Mesothelial cell of epicardium (in vitro differentiated cells): ENCODE measurements around the gene TRAF3. TPM values are rescaled to one million over a fixed set of nuclear protein-coding genes. Genes with fewer than 3 reads are reported as not detected.

Source experiments
- DNase-seq, 2 experiments: peaks; one replicate each; pipeline ENCODE4 v3.0.0; 2021; ENCODE audit warnings: low spot score in 2 of 2; ENCODE audit not compliant: unreplicated experiment in 2 of 2
- H3K27ac Mint-ChIP-seq: 2 replicates; pipeline ENCODE4 v1.8.0; 2021; ENCODE audit warnings: mixed read lengths
- H3K27me3 Mint-ChIP-seq: 2 replicates; pipeline ENCODE4 v1.8.0; 2021; ENCODE audit warnings: low read depth, mixed read lengths
- H3K36me3 Mint-ChIP-seq: 2 replicates; pipeline ENCODE4 v1.8.0; 2021; ENCODE audit warnings: mixed read lengths
- H3K4me1 Mint-ChIP-seq: 2 replicates; pipeline ENCODE4 v1.8.0; 2021; ENCODE audit warnings: mixed read lengths
- H3K4me3 Mint-ChIP-seq: 2 replicates; pipeline ENCODE4 v1.8.0; 2021; ENCODE audit warnings: mild to moderate bottlenecking, moderate library complexity, mixed read lengths
- H3K9me3 Mint-ChIP-seq: 2 replicates; pipeline ENCODE4 v1.8.0; 2021; ENCODE audit warnings: mixed read lengths
- CTCF ChIP-seq: fragments of 200-600 bp; sonication (generic); IDR thresholded peaks from one replicate; pipeline ENCODE4 v1.5.0; 2021; ENCODE audit warnings: antibody characterized with exemption; ENCODE audit not compliant: unreplicated experiment
- total RNA-seq: library from RNA; stranded (reverse); gene quantifications from 3 replicates; pipeline ENCODE4 v1.2.1, GENCODE V29; 2021

Gene TRAF3
- total RNA-seq, 1 donor from 2014 or later = 26.4 TPM

- TF ChIP-seq CTCF = no peak
- Mint-ChIP-seq H3K27ac (no peak overlapping the region), H3K27me3 (no peaks in the 10 kb centered on the region), H3K4me3 (no peak overlapping the region), H3K9me3 (no peaks in the 10 kb centered on the region), H3K4me1 (no peaks in the 10 kb centered on the region), H3K36me3 (peaks cover 30% of the 10 kb centered on the region)
- DNase-seq = no peak
These were observed 175.9 kb downstream of the TRAF3 start for GRCh38 chr14:102953100-102953499.

- no peak for DNase-seq
- no peaks in the 10 kb centered on the region for H3K9me3 Mint-ChIP-seq
- H3K4me3 Mint-ChIP-seq = no peak overlapping the region
- no peak overlapping the region for H3K27ac Mint-ChIP-seq
- TF ChIP-seq CTCF = no peak
- no peaks in the 10 kb centered on the region for H3K27me3 Mint-ChIP-seq
- H3K36me3 Mint-ChIP-seq = peaks cover 35% of the 10 kb centered on the region
- no peaks in the 10 kb centered on the region for H3K4me1 Mint-ChIP-seq
These were observed 177.0 kb downstream of the TRAF3 start for GRCh38 chr14:102954081-102954789.

- peaks cover 37% of the 10 kb centered on the region for H3K36me3 Mint-ChIP-seq
- no peak for TF ChIP-seq CTCF
- no peaks in the 10 kb centered on the region for H3K9me3 Mint-ChIP-seq
- no peak for DNase-seq
- H3K27me3 Mint-ChIP-seq = no peaks in the 10 kb centered on the region
- H3K27ac Mint-ChIP-seq = no peak overlapping the region
- H3K4me3 Mint-ChIP-seq = no peak overlapping the region
- H3K4me1 Mint-ChIP-seq = no peaks in the 10 kb centered on the region
These were observed 178.6 kb downstream of the TRAF3 start for GRCh38 chr14:102955636-102956408.

GRCh38 chr14:102957222-102957621 lies 180.0 kb downstream of the TRAF3 start:
- no peaks in the 10 kb centered on the region for H3K4me1 Mint-ChIP-seq
- H3K36me3 Mint-ChIP-seq = peaks cover 33% of the 10 kb centered on the region
- DNase-seq = no peak
- H3K9me3 Mint-ChIP-seq = no peaks in the 10 kb centered on the region
- H3K27me3 Mint-ChIP-seq = no peaks in the 10 kb centered on the region
- TF ChIP-seq CTCF = no peak
- no peak overlapping the region for H3K4me3 Mint-ChIP-seq
- no peak overlapping the region for H3K27ac Mint-ChIP-seq

GRCh38 chr14:102958461-102958860 lies 181.2 kb downstream of the TRAF3 start:
- TF ChIP-seq CTCF = no peak
- H3K27me3 Mint-ChIP-seq = no peaks in the 10 kb centered on the region
- H3K27ac Mint-ChIP-seq = no peak overlapping the region
- H3K36me3 Mint-ChIP-seq = peaks cover 37% of the 10 kb centered on the region
- no peak overlapping the region for H3K4me3 Mint-ChIP-seq
- H3K4me1 Mint-ChIP-seq = no peaks in the 10 kb centered on the region
- DNase-seq = no peak
- H3K9me3 Mint-ChIP-seq = no peaks in the 10 kb centered on the region

Other genes starting within 250 kb of the TRAF3 start
- gene RCOR1, start 184.8 kb upstream of the TRAF3 start, total RNA-seq = 43.2 to 47.4 TPM (median 45.1 TPM) in 3 replicates
- 2.5 to 3.5 TPM (median 2.7 TPM) in 3 replicates for gene AMN, start 145.2 kb downstream of the TRAF3 start, total RNA-seq